Erythroblast (primary cell): ENCODE data around the gene NSFL1C.

Experiments used
- GATA1 ChIP-seq: IDR thresholded peaks from 2 replicates; pipeline ENCODE4 v1.6.1; 2011; ENCODE audit warnings: low read depth, mild to moderate bottlenecking, control low read depth, low read length, moderate library complexity
- POLR2A ChIP-seq: IDR thresholded peaks from 2 replicates; pipeline ENCODE4 v1.6.1; 2011; ENCODE audit warnings: mild to moderate bottlenecking, low read length

- no peak for TF ChIP-seq POLR2A
- no peak for TF ChIP-seq GATA1
Measured at GRCh38 chr20:1456300-1456699, 10.3 kb downstream of the NSFL1C start.
